G401 (cell line): Measurements from ENCODE around the gene MUC13. TPM values are rescaled to one million over a fixed set of nuclear protein-coding genes. Genes with fewer than 3 reads are reported as not detected.

ENCODE experiments used
- DNase-seq: peaks from one replicate; pipeline ENCODE4 v3.0.0-alpha.2; 2015; ENCODE audit warnings: low spot score
- in situ Hi-C: cut with HindIII; loops from 2 replicates; pipeline ENCODE4 v1.10.0; 2016; ENCODE audit warnings: low sequenced_read_pairs, mixed read lengths
- total RNA-seq: library from RNA; depleted of rRNA; stranded (reverse); fragments of >200 nt; shearing (Covaris generic); gene quantifications from 2 replicates; pipeline ENCODE4 v1.2.3, GENCODE V29; 2014; rRNA removed

MUC13 gene
- total RNA-seq, 1 experiment from 2014 or later: not detected

DNA sequence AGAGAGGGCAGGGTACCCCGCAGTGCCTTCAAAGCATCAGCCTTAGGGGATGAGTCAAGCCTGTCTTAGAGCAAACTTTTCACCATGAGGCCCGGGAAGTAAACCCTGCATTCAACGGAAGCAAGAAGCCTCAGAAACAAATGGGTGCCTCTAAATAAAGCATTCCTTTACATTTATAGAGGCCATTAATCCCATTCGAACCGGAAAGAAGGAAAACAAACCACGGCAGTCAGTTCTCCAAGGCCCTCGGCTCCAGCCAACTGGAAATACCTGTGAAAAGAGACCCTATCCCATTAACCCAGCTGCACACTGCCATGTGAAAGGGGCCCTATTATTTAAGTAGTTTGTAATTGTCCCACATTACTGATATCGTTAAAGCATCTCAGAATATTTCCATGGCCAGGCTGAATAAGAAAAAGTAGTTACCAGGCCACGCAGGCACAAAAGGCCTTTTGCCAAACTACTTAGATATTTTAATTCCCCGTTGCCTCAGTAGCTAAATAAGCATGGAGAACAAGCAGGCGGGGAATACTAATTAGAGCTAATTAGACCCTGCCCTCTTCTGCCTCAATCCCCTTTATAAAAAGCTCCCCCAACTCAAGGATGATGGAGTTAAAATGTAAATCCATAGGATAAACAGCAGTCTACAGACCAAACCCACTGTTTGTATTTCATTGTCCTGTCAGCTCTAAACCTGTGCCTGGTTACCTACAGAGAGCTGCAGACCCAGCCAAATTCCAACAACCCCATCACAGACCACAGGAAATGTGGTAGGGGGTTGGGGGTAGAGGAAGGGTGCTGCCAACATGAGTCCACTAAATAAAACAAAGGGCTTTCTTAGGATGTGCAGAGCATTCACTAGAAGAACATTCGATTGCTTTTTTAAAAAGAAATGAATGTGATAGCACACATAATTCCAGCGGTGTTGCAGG, 51.5 kb downstream of the MUC13 start:
- no peak for DNase-seq
- in situ Hi-C loops: no loop called here

DNA sequence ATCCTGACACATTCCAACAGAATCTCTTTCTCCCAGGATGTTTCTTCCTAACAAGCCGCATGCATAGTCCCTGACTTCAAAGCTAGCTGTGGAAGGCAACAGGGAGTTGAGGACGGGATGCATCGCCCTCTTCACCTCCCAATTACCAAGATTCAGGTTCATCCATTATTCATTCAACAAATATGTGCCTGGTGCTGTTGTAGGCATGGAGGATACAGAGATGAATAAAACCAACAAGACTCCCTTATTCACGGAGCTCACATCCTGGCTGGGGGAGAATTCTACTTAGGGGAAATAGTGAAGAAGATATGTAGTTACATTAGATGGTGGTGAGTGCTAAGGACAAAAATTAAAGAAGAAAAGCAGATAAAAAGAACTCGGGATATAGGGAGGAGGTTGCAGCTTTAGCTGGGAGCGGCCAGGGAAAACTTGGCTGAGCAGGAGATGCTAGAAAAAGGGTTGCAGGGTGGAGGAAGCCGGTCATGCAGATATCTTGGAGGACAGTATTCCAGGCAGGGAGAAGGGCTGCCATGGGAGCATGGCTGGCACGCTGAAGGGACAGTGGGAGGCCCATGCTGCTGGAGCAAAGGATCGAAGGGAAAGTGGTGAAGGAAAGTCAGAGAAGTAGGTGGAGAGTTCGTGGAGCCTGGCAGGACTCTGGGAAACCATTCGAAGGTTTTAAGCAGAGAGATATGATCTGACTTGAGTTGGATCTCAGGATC, 52.4 kb downstream of the MUC13 start:
- in situ Hi-C loops: no loop called here
- DNase-seq: no peak

DNA sequence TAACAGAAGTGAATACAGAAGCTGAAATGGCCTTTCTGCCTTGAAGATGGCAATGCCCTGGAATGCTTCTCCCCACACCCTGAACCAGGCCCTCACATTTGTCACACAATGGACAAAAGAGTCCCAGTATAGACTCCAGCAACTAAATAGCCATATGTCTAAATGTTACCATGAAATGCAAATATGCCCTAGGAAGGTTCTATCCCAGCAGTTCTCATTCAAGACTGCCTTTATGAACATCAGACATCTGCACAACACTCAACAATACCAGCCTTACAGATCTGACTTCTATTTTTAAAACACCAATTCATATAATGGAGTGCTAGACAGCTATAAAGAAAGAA, 55.2 kb downstream of the MUC13 start:
- in situ Hi-C loops: no loop called here
- DNase-seq: no peak

GRCh38 chr3:124878561-124879336, 55.8 kb downstream of the MUC13 start:
- in situ Hi-C loops: no loop called here
- no peak for DNase-seq

- no peak for DNase-seq
- in situ Hi-C loops: no loop called here
Observed at GRCh38 chr3:124877674-124878073, 56.9 kb downstream of the MUC13 start.

DNA sequence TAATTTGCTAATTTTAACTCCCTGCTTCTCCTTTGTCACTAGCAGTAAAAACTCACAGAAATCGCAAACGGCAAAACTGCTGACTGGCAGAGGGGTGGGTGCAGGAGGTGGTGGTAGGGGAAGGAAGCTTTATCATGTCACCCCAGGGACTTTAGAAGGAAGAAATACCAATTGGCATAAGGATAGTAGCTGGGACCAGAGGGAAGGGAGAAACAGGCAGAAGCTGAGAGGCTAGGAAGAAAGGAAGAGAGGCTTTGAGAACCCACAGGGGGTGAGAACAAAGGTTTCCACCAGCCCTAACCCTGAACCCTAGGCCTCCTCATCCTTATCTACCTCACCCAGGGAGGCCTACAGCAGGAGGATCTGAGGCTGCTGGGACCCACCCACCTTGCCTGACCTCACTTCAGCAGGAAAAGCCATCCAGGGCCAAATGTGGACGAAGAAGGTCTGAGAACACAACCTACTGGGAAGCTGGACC, 58.1 kb downstream of the MUC13 start:
- in situ Hi-C loops: no loop called here
- no peak for DNase-seq

DNA sequence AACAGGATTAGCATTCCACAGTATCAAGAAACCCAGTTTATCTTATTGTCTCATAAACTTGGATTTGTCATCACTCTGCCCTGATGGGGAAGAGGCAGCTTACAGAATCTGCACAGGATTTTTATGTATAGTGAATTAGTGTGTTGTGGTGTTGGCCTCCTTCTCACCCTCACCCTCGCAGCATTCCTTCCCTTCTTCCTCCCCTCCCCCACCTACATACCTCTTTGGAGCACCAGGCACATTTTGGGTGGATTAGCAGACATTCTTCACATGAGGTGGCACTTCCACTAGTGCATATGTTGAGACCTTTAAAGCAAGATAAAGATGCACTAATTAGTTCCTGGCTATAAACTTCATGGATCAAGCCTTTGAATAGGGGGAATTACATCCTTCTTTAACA, 61.3 kb downstream of the MUC13 start:
- in situ Hi-C loops: no loop called here
- no peak for DNase-seq

DNA sequence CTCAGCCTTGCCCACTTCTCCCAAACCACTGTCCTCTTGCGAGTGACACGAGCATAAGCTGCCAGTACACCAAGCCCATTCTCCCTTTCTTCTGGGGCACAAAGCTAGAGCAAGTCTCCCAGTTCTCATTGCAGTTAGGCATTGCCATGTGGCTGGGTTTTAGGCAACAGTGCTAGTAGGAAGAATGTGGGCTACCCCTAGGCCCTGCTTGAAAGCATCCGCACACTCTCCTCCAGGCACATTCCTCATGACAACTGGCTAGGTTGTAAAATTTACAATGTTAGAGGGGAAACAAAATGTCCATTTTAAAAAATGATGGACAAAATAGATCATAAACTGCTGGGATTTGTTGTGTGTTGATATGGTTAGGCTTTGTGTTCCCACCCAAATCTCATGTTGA, 67.0 kb downstream of the MUC13 start:
- no peak for DNase-seq
- in situ Hi-C loops: no loop called here

GRCh38 chr3:124862006-124862405, 72.5 kb downstream of the MUC13 start:
- in situ Hi-C loops: no loop called here
- no peak for DNase-seq

- DNase-seq: no peak
- in situ Hi-C loops: no loop called here
Observed at GRCh38 chr3:124861041-124861440, 73.5 kb downstream of the MUC13 start.

- in situ Hi-C loops: no loop called here
- no peak for DNase-seq
Observed at GRCh38 chr3:124860599-124860998, 74.0 kb downstream of the MUC13 start.

DNA sequence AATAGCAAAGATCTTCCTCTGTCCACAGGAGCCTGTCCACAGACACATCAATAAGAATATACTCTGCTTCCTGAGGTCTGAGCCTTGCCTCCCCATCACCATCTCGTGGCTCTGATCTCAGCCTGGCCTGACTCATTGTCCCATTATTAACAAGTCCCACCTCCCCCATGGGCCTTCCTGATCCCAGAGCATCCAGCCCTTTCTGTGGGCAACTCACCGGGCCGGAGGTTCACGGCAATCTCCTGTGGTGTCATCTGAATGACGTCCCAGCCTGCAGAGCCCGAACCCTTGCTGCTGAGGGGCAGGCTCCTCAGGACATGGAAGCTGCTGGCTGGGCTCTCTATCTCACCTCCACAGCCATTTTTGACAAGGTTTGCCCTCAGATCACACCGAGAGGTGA, 75.5 kb downstream of the MUC13 start:
- in situ Hi-C loops: no loop called here
- DNase-seq: no peak

GRCh38 chr3:124858275-124858674, 76.3 kb downstream of the MUC13 start:
- in situ Hi-C loops: no loop called here

DNA sequence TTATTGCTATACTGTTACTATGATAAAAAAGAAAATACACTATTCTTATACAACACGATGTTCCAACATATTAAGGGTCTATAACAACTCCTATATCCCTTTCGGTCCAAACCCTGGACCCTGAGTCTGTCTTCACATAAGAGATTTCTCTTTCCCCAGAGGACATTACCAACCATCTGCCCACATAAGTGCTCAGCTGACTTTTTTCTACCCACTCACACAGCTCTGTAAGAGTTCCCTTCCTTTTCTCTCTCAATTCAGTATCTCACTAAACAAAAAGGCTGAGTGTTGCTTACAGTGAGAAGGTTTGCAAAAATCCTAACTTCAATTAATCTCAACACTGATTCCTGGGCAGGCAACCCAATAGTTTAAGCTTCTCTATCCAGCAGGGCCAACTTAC, 77.9 kb downstream of the MUC13 start:
- in situ Hi-C loops: no loop called here
- no peak for DNase-seq

More at GRCh38 chr3:124858275-124858674, 76.3 kb downstream of the MUC13 start:
- DNase-seq: no peak

Other genes with a start within 250 kb of the MUC13 start
- gene UMPS, start 204.3 kb downstream of the MUC13 start, total RNA-seq: 53.5 and 54.2 TPM in 2 replicates
- 47.2 and 80.4 TPM in 2 replicates for gene ITGB5, start 47.4 kb downstream of the MUC13 start, total RNA-seq
- 3.1 and 3.8 TPM in 2 replicates for gene HEG1, start 121.2 kb upstream of the MUC13 start, total RNA-seq